Muscle layer of colon (tissue), 2 donors: ENCODE results near the gene ADAMTS8.

Experiments
- H3K27ac ChIP-seq: one replicate; pipeline ENCODE4 v1.7.0; 2013; ENCODE audit warnings: low read depth, mild to moderate bottlenecking, low read length, moderate library complexity
- H3K27me3 ChIP-seq, 2 donors: one replicate each; pipeline ENCODE4 v1.7.0; 2013; ENCODE audit warnings: low read length in 2 of 2, mild to moderate bottlenecking in 2 of 2; ENCODE audit not compliant: insufficient read depth in 2 of 2, control insufficient read depth in 1 of 2
- H3K36me3 ChIP-seq: one replicate; pipeline ENCODE4 v1.7.0; 2013; ENCODE audit warnings: mild to moderate bottlenecking, low read length; ENCODE audit not compliant: insufficient read depth
- H3K4me1 ChIP-seq: one replicate; pipeline ENCODE4 v1.7.0; 2013; ENCODE audit warnings: mild to moderate bottlenecking, low read length; ENCODE audit not compliant: insufficient read depth
- H3K4me3 ChIP-seq, 2 donors: one replicate each; pipeline ENCODE4 v1.7.0; 2013; ENCODE audit warnings: low read length in 2 of 2, low read depth in 1 of 2, mild to moderate bottlenecking in 1 of 2, moderate library complexity in 1 of 2
- H3K9ac ChIP-seq: one replicate; pipeline ENCODE4 v1.7.0; 2013; ENCODE audit warnings: low read length
- H3K9me3 ChIP-seq: one replicate; pipeline ENCODE4 v1.7.0; 2013; ENCODE audit warnings: mild to moderate bottlenecking, low read length
- donor health status: abdominal sarcoma.
- donor health status: Adenocarcinoma of cecum.

Gene ADAMTS8

DNA sequence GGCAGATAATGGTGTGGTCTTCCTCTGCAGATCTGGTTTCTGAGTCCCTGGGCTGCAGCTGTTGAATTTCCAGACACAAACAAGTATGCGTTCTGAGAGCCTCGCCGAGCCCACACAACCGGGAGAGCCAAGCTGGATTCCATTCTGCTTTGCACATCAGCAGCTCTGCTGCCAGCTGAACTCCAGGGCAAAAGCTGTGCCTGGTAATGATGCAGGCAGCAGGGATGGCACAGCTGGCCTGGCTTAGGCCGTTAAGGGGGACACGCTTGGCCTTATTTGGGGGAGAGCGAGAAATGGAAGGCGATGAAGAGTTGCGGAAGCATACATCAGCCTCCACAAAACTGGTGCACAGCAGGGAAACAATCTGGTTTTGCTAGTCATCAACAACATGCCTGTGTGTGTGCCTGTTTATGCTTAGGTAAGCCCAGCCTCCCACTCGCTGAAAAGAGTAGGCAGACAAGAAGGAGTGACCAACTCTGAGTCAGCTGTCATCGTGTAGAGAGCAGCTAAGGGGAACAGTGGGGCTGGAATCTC, 25.1 kb downstream of the ADAMTS8 start:
- Histone ChIP-seq H3K9ac (peak overlapping the region; percentile 18), H3K4me3 (peak overlapping the region in 1 of 2 donors; percentile 39), H3K36me3 (peaks cover 6% of the 10 kb centered on the region), H3K9me3 (no peaks in the 10 kb centered on the region), H3K27me3 (no peaks in the 10 kb centered on the region), H3K27ac (peak overlapping the region; percentile 90), H3K4me1 (peaks cover 66% of the 10 kb centered on the region)

DNA sequence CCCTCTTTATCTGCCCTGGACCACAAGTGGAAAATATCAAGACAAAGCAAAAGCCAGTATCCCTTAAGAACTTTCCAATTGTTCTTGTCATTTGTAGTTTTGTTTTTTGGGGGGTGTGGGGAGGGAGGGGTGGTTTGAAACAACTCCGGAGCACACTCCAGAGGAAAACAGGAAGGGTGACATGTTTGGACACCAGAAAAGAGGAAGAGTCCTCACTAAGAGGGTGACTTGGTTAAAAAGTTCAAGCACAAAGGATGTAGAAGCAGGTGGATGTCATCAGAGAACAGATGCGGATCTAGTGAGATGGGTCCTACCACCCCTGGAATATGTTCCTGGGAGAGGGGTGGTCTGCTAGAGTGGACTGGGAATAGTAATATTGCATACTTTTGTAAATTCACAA, 25.8 kb downstream of the ADAMTS8 start:
- no peaks in the 10 kb centered on the region for H3K9me3 ChIP-seq
- no peaks in the 10 kb centered on the region for H3K27me3 ChIP-seq
- H3K4me3 ChIP-seq: peak overlapping the region in 1 of 2 donors; percentile 39
- H3K4me1 ChIP-seq: peaks cover 59% of the 10 kb centered on the region
- peaks cover 6% of the 10 kb centered on the region for H3K36me3 ChIP-seq
- H3K9ac ChIP-seq: peak overlapping the region; percentile 18
- peak overlapping the region; percentile 90 for H3K27ac ChIP-seq

DNA sequence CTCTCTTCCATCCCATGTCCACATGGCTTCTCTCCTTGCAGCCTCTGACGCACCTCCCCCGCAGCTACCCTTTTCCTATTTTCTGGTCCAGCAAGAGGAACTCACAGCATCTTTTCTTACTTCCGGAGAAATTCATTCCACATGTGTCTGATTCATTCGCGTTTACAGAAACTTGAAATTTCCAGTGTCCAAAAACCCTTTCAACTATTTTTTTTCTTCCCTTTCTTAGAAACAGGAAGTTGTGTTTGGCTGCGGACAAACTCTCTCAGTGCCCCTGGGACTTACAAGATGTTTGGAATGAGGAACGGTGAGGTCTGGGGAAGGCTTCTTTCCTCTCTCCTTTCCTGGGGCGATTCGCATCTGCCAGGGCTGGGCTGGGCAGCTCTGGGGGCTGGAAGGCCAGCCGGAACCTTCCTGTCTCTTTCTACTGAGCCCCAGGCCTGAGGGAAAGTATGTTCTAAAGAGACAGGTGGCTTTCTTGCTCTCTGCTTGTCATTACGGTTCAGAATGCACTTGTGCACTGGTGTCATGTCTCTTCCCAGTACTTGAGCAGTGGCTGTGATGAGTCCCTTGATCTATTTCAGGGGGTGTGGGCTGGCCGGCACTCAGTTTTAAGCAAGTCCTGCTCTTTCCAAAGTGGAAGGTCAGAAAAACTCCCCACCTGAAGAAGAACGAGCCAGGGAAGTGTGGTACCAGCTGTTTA, 27.5 kb downstream of the ADAMTS8 start:
- Histone ChIP-seq H3K4me3 (no peak overlapping the region), H3K9ac (no peak overlapping the region), H3K27ac (peak overlapping the region; percentile 90), H3K4me1 (peaks cover 50% of the 10 kb centered on the region), H3K27me3 (no peaks in the 10 kb centered on the region), H3K36me3 (peaks cover 6% of the 10 kb centered on the region), H3K9me3 (no peaks in the 10 kb centered on the region)

GRCh38 chr11:130399196-130399595, 29.2 kb downstream of the ADAMTS8 start:
- no peaks in the 10 kb centered on the region for H3K27me3 ChIP-seq
- H3K9ac ChIP-seq: no peak overlapping the region
- H3K36me3 ChIP-seq: no peaks in the 10 kb centered on the region
- H3K9me3 ChIP-seq: no peaks in the 10 kb centered on the region
- peaks cover 45% of the 10 kb centered on the region for H3K4me1 ChIP-seq
- H3K4me3 ChIP-seq: no peak overlapping the region
- no peak overlapping the region for H3K27ac ChIP-seq

DNA sequence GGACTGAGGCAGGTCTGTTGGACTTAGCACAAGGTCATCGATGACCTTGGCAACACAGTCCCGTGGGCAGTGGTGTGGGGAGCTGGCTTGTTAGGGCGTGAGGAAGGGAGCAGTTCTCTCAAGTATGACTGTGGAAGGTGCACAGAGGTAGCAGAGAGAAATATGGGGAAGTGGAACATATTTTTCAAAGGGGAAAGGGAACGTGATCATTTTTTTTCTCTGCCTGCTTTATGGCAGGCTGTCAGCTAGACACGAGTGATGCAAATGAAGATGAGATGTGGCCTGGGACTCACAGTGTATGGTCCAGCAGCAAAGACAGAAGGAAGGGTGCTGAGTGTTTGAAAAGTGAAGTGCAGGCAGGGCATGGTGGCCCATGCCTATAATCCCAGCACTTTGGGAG, 30.6 kb downstream of the ADAMTS8 start:
- Histone ChIP-seq H3K27ac (no peak overlapping the region), H3K36me3 (no peaks in the 10 kb centered on the region), H3K4me1 (peaks cover 43% of the 10 kb centered on the region), H3K9me3 (no peaks in the 10 kb centered on the region), H3K27me3 (no peaks in the 10 kb centered on the region), H3K9ac (no peak overlapping the region), H3K4me3 (no peak overlapping the region)

DNA sequence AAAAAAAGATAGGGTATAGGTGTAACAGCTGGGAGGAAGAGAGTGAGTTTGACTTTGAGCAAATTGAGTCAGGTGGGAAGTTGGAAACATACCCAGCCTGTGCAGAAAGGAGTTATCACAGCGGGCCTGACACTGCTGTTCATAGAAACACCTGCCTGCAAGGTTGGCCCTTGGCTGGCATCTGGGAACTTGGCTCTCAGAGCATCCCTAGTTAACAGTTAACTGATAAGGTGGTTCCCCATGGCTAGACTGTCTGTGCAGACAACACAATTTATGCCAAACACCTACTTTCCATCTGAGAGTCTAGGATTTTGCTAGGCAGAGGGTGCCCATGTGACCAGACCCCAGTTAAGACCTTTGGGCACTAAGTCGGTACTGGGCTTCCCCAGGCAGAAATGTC, 31.4 kb downstream of the ADAMTS8 start:
- Histone ChIP-seq H3K9me3 (no peaks in the 10 kb centered on the region), H3K4me1 (peaks cover 43% of the 10 kb centered on the region), H3K27ac (no peak overlapping the region), H3K27me3 (no peaks in the 10 kb centered on the region), H3K36me3 (no peaks in the 10 kb centered on the region), H3K9ac (no peak overlapping the region), H3K4me3 (no peak overlapping the region)

GRCh38 chr11:130394615-130395014, 33.8 kb downstream of the ADAMTS8 start:
- H3K9me3 ChIP-seq: no peaks in the 10 kb centered on the region
- H3K27ac ChIP-seq: no peak overlapping the region
- no peaks in the 10 kb centered on the region for H3K27me3 ChIP-seq
- no peak overlapping the region for H3K4me3 ChIP-seq
- H3K4me1 ChIP-seq: peaks cover 46% of the 10 kb centered on the region
- H3K9ac ChIP-seq: no peak overlapping the region
- H3K36me3 ChIP-seq: no peaks in the 10 kb centered on the region

DNA sequence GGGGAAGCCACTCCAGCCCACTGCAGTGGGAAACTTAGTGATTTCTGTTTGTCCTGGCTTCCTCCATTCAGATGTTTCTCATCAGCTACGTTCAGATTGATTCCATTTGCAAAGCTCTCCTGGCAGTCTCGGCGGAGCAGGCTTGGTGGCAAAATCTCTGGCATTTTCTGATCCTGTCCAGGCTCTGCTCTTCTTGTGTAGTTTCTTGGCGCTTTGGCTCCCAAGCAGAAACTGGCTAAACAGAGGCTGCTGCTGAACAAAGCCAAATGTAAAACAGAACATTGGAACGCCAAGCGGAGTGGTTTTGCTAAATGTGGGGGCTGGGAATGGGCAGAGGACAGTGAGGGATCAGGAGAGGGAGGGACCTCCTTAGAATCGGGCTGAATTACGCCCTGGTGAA, 36.7 kb downstream of the ADAMTS8 start:
- H3K27me3 ChIP-seq: no peaks in the 10 kb centered on the region
- H3K27ac ChIP-seq: peak overlapping the region; percentile 67
- H3K9ac ChIP-seq: no peak overlapping the region
- no peaks in the 10 kb centered on the region for H3K9me3 ChIP-seq
- H3K4me3 ChIP-seq: no peak overlapping the region
- peaks cover 54% of the 10 kb centered on the region for H3K4me1 ChIP-seq
- H3K36me3 ChIP-seq: no peaks in the 10 kb centered on the region

GRCh38 chr11:130390071-130390758, 38.2 kb downstream of the ADAMTS8 start:
- Histone ChIP-seq H3K4me3 (peak overlapping the region in 1 of 2 donors; percentile 17), H3K27me3 (no peaks in the 10 kb centered on the region), H3K36me3 (no peaks in the 10 kb centered on the region), H3K27ac (peak overlapping the region; percentile 36), H3K9me3 (no peaks in the 10 kb centered on the region), H3K4me1 (peaks cover 54% of the 10 kb centered on the region), H3K9ac (no peak overlapping the region)

DNA sequence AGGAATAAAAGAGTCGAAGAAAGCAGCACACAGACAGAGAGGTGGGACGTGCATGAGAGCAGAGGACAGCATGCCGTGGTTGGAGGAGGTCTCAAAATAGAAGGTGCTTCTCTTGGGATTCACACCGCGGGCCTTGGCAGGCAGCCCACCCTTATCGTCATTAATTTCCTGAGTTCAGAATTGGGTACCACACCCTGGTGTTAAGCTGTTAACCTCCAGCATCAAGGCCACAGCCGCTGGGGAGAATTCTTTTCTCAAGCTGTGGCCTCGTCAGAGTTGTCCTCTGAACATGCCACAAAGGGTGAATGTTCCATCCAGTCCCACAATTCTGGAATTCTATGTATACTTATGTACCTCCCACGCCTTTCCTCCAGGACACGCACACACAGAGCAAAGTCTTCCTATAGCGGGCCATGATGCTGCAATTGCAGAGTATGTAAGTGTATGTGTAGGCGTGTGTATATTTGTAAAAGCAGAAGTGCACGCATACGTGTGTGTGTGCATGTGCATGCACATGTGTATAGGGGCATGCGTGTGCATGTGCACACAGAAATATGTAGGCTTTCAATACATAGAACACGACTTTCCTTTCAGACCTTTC, 39.0 kb downstream of the ADAMTS8 start:
- no peak overlapping the region for H3K9ac ChIP-seq
- H3K36me3 ChIP-seq: no peaks in the 10 kb centered on the region
- H3K27ac ChIP-seq: peak overlapping the region; percentile 36
- no peak overlapping the region for H3K4me3 ChIP-seq
- H3K9me3 ChIP-seq: no peaks in the 10 kb centered on the region
- H3K4me1 ChIP-seq: peaks cover 52% of the 10 kb centered on the region
- H3K27me3 ChIP-seq: no peaks in the 10 kb centered on the region

GRCh38 chr11:130388607-130389205, 39.7 kb downstream of the ADAMTS8 start:
- H3K36me3 ChIP-seq: no peaks in the 10 kb centered on the region
- no peaks in the 10 kb centered on the region for H3K27me3 ChIP-seq
- no peak overlapping the region for H3K27ac ChIP-seq
- H3K4me3 ChIP-seq: no peak overlapping the region
- no peaks in the 10 kb centered on the region for H3K9me3 ChIP-seq
- H3K4me1 ChIP-seq: peaks cover 44% of the 10 kb centered on the region
- H3K9ac ChIP-seq: no peak overlapping the region
